AG09319 (cell line): ENCODE measurements around the gene CAMTA1.
"Not testable (repeated sequence)": the region's sequence is repeated elsewhere in the genome, so short reads cannot be mapped to it uniquely, and the experiment has no call there.

Experiments
- DNase-seq: peaks from one replicate; pipeline ENCODE4 v3.0.0-alpha.2; 2010; ENCODE audit warnings: low read depth; ENCODE audit errors: extremely low read depth
- CTCF ChIP-seq: IDR thresholded peaks from 2 replicates; pipeline ENCODE4 v1.5.1; 2011; ENCODE audit warnings: low read depth, mild to moderate bottlenecking, inconsistent platforms, low read length, moderate library complexity

CAMTA1 gene

GRCh38 chr1:7128293-7128692 is 343.0 kb downstream of the CAMTA1 start:
- no peak for TF ChIP-seq CTCF

GRCh38 chr1:7130127-7130526 is 344.9 kb downstream of the CAMTA1 start:
- TF ChIP-seq CTCF = no peak
- no peak for DNase-seq

More at GRCh38 chr1:7128293-7128692, 343.0 kb downstream of the CAMTA1 start:
- no peak for DNase-seq

- no peak for TF ChIP-seq CTCF
- no peak for DNase-seq
Observed at GRCh38 chr1:7135493-7135892, 350.2 kb downstream of the CAMTA1 start.

- no peak for DNase-seq
- TF ChIP-seq CTCF = no peak
Observed at GRCh38 chr1:7136166-7136953, 351.1 kb downstream of the CAMTA1 start.

GRCh38 chr1:7140251-7140650 is 355.0 kb downstream of the CAMTA1 start:
- TF ChIP-seq CTCF = no peak
- DNase-seq = no peak

- no peak for DNase-seq
- no peak for TF ChIP-seq CTCF
Observed at GRCh38 chr1:7145947-7146346, 360.7 kb downstream of the CAMTA1 start.

- TF ChIP-seq CTCF = no peak
- no peak for DNase-seq
Observed at GRCh38 chr1:7146710-7147109, 361.5 kb downstream of the CAMTA1 start.

- DNase-seq = not testable (repeated sequence)
Observed at GRCh38 chr1:7147581-7148282, 362.5 kb downstream of the CAMTA1 start.
